Measurements from ENCODE around the gene NLGN1. TPM values are rescaled to one million over a fixed set of nuclear protein-coding genes. Genes with fewer than 3 reads are reported as not detected.

Gene NLGN1
- total RNA-seq, 1 experiment from 2014 or later, result not detected

DNA sequence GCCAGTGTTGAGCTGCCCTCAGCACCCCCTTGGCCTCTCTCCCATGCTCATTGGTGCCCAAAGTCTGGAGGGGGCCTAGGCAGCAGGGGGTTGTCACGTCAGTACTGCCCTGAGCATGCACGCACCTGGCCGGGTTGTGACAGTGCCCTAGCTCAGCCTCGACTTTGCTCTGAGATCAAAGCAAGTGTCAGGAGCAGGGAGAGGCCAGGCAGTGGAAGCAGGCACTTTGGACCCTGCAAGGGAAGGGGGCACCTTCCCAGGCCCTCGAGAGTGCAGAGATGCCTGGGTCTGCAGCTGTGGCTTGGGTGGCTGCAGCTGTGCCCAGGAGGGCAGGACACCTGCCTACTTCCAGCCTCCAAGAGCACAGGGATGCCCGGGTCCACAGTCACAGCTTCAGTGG is 561.3 kb downstream of the NLGN1 start:
- Histone ChIP-seq H3K9me2 (ENCODE audit: insufficient read depth) (no peaks in the 10 kb centered on the region), H3K9ac (ENCODE audit: low read length) (no peak overlapping the region), H3K27me3 (ENCODE audit: insufficient read depth, low read length) (no peaks in the 10 kb centered on the region), H3K27ac (ENCODE audit: low read depth, low read length) (no peak overlapping the region), H3K4me1 (ENCODE audit: control insufficient read depth in 1 of 2, insufficient read depth in 2 of 2, low read length in 2 of 2) (no peaks in the 10 kb centered on the region), H2AFZ (ENCODE audit: low read depth, low read length, poor library complexity, severe bottlenecking) (no peak overlapping the region), H3K9me3 (ENCODE audit: control insufficient read depth in 1 of 2, insufficient read depth in 1 of 2, low read depth in 1 of 2, low read length in 2 of 2) (0 out of 4 replicates have a peak, but pooled peaks cover 0 to 5% of the 10 kb centered on the region in 2 experiments), H3K79me2 (ENCODE audit: insufficient read depth, low read length) (no peaks in the 10 kb centered on the region), H3K4me3 (replicated peaks in 1 of 2; ENCODE audit: low read depth in 1 of 2, low read length in 2 of 2) (no peak overlapping the region), H4K20me1 (ENCODE audit: insufficient read depth) (no peaks in the 10 kb centered on the region), H3K4me2 (ENCODE audit: low read length) (no peak overlapping the region), H3K36me3 (ENCODE audit: control insufficient read depth in 1 of 2, insufficient read depth in 2 of 2, low read length in 2 of 2) (no peaks in the 10 kb centered on the region)
- ChIA-PET CTCF (no interaction called here), RAD21 (ENCODE audit: low non-redundant PET in 1 of 2, low total read pairs in 2 of 2, uncharacterized antibody in 2 of 2, unreplicated experiment in 2 of 2) (no interaction called here), POLR2A (no interaction called here)
- ATAC-seq, result no peak
- TF ChIP-seq SP1 (IDR thresholded peaks at IDR 0.05; ENCODE audit: low read depth), result no peak
- TF ChIP-seq FOSL1 (IDR thresholded peaks at IDR 0.05; ENCODE audit: low read depth), result no peak
- no peak for TF ChIP-seq EZH2phosphoT487 (IDR thresholded peaks at IDR 0.05; ENCODE audit: borderline replicate concordance)
- TF ChIP-seq MAX (IDR thresholded peaks at IDR 0.05), result no peak
- TF ChIP-seq ZBTB33 (IDR thresholded peaks at IDR 0.05; ENCODE audit: extremely low read depth, insufficient replicate concordance, low read length), result no peak
- no peak for TF ChIP-seq ZNF274 (IDR thresholded peaks at IDR 0.05; ENCODE audit: low read depth, low read length)
- TF ChIP-seq POLR2AphosphoS5 (IDR thresholded peaks at IDR 0.05; ENCODE audit: low read depth, low read length), result no peak
- TF ChIP-seq EGR1 (IDR thresholded peaks at IDR 0.05; ENCODE audit: low read depth), result no peak
- no peak for TF ChIP-seq CBX3 (IDR thresholded peaks at IDR 0.05; ENCODE audit: low read depth)
- TF ChIP-seq, protein P1, sequence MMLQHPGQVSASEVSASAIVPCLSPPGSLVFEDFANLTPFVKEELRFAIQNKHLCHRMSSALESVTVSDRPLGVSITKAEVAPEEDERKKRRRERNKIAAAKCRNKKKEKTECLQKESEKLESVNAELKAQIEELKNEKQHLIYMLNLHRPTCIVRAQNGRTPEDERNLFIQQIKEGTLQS (IDR thresholded peaks at IDR 0.05), result no peak
- no peak for TF ChIP-seq EZH2 (IDR thresholded peaks at IDR 0.05)
- TF ChIP-seq RAD21 (IDR thresholded peaks at IDR 0.05; ENCODE audit: low read depth), result no peak
- no peak for TF ChIP-seq REST (IDR thresholded peaks at IDR 0.05; ENCODE audit: low read depth)
- TF ChIP-seq ZFX (IDR thresholded peaks at IDR 0.05), result no peak
- TF ChIP-seq CTCF (IDR thresholded peaks at IDR 0.05 in 2 of 3, conservative IDR thresholded peaks at IDR 0.05 in 1 of 3; ENCODE audit: borderline replicate concordance in 1 of 3, insufficient read depth in 1 of 3, low read depth in 2 of 3, low read length in 2 of 3), result no peak
- TF ChIP-seq ELF1 (IDR thresholded peaks at IDR 0.05; ENCODE audit: borderline replicate concordance, low read depth), result no peak
- TF ChIP-seq SIN3A (IDR thresholded peaks at IDR 0.05; ENCODE audit: low read depth), result no peak
- TF ChIP-seq SRF (IDR thresholded peaks at IDR 0.05; ENCODE audit: low read depth), result no peak
- TF ChIP-seq YY1 (IDR thresholded peaks at IDR 0.05; ENCODE audit: extremely low read depth, insufficient replicate concordance, low read depth, low read length), result no peak
- TF ChIP-seq JUND (IDR thresholded peaks at IDR 0.05), result no peak
- no peak for DNase-seq (ENCODE audit: low read depth, low spot score)
- BruUV-seq (replicated peaks), result no TSS peak
- intact Hi-C loops (cut with micrococcal nuclease), result no loop called here
